Astrocyte of the spinal cord (primary cell): ENCODE data around the gene ATP5F1B.

ENCODE experiments used
- DNase-seq: peaks from one replicate; pipeline ENCODE4 v3.0.0; 2011; ENCODE audit warnings: low read depth, low spot score
- H3K4me3 ChIP-seq: 2 replicates; pipeline ENCODE4 v1.5.1; 2011; ENCODE audit warnings: low read depth, mild to moderate bottlenecking, low read length, moderate library complexity
- CTCF ChIP-seq: IDR thresholded peaks from 2 replicates; pipeline ENCODE4 v1.5.1; 2012; ENCODE audit warnings: low read depth, mild to moderate bottlenecking, low read length, inconsistent platforms
- in situ Hi-C: cut with HindIII; loops from 2 replicates; pipeline ENCODE4 v1.10.0; 2017; ENCODE audit warnings: low sequenced_read_pairs

ATP5F1B gene

GRCh38 chr12:56645717-56646446 lies at the start of gene ATP5F1B:
ATP5F1B (minus strand) TSS chr12:56645984; CDS start chr12:56645963, 21 bp downstream.
- peak within 1 kb of the TSS; percentile 97 for H3K4me3 ChIP-seq
- no peak for TF ChIP-seq CTCF
- DNase-seq = peak; percentile 100
- in situ Hi-C loops = no loop called here

GRCh38 chr12:56694161-56694560 lies 48.4 kb upstream of the ATP5F1B start:
- in situ Hi-C loops = no loop called here
- DNase-seq = no peak
- no peak for TF ChIP-seq CTCF
- no peak overlapping the region for H3K4me3 ChIP-seq

- in situ Hi-C loops = no loop called here
- no peak for TF ChIP-seq CTCF
- H3K4me3 ChIP-seq = peak overlapping the region; percentile 100
- no peak for DNase-seq
Observed at GRCh38 chr12:56688846-56689109, 43.0 kb upstream of the ATP5F1B start.

GRCh38 chr12:56688129-56688845 lies 42.5 kb upstream of the ATP5F1B start, which contains the start of gene PTGES3:
PTGES3 (minus strand) TSS chr12:56688284; CDS start chr12:56687999, 285 bp downstream.
- in situ Hi-C loops = no loop called here
- peak; percentile 99 for DNase-seq
- no peak for TF ChIP-seq CTCF
- peak within 1 kb of the TSS; percentile 100 for H3K4me3 ChIP-seq

GRCh38 chr12:56687223-56688128 lies 41.7 kb upstream of the ATP5F1B start:
- no peak for TF ChIP-seq CTCF
- H3K4me3 ChIP-seq = peak overlapping the region; percentile 100
- peak; percentile 43 for DNase-seq
- in situ Hi-C loops = no loop called here

- no peak for TF ChIP-seq CTCF
- no peak for DNase-seq
- H3K4me3 ChIP-seq = peak overlapping the region; percentile 27
- in situ Hi-C loops = no loop called here
Observed at GRCh38 chr12:56684745-56685359, 39.1 kb upstream of the ATP5F1B start.
